ENCODE data around the gene HTR3E. TPM values are rescaled to one million over a fixed set of nuclear protein-coding genes. Genes with fewer than 3 reads are reported as not detected.

Gene HTR3E
- polyA plus RNA-seq, 1 donor from 2014 or later = not detected

DNA sequence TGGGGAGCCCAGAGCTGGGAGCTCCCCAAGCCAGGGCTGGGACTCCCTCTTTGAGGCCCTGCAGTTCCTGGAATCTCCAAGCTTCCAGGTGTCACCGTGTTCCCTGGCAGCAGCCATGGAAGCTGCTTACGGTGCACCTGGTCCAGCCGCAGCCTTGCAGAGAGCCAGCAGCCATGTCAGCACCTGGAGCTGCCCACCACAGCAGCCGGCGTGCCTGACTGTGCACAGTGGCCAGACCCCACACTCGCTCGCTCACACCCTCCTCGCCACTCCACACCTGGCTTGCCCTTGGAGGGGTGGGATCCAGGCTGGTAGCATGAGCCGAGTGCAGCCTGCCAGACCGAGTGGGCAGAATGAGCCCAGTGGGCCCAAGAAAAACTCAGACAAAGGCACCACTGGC is 14.8 kb upstream of the HTR3E start:
- no peaks in the 10 kb centered on the region for H3F3A ChIP-seq (ENCODE audit: insufficient read depth, low read length, poor library complexity, severe bottlenecking)
- H4K20me1 ChIP-seq (ENCODE audit: insufficient read depth) = no peaks in the 10 kb centered on the region
- no peak overlapping the region for H3K27ac ChIP-seq (ENCODE audit: low read length)
- no peaks in the 10 kb centered on the region for H3K9me2 ChIP-seq (ENCODE audit: insufficient read depth, low read length)
- no peak overlapping the region for H2AFZ ChIP-seq (ENCODE audit: low read depth, low read length)
- H3K9ac ChIP-seq (ENCODE audit: low read length) = no peak overlapping the region
- no peak for TF ChIP-seq SMC3 (conservative IDR thresholded peaks at IDR 0.05; ENCODE audit: poor library complexity)
- TF ChIP-seq, protein P1, sequence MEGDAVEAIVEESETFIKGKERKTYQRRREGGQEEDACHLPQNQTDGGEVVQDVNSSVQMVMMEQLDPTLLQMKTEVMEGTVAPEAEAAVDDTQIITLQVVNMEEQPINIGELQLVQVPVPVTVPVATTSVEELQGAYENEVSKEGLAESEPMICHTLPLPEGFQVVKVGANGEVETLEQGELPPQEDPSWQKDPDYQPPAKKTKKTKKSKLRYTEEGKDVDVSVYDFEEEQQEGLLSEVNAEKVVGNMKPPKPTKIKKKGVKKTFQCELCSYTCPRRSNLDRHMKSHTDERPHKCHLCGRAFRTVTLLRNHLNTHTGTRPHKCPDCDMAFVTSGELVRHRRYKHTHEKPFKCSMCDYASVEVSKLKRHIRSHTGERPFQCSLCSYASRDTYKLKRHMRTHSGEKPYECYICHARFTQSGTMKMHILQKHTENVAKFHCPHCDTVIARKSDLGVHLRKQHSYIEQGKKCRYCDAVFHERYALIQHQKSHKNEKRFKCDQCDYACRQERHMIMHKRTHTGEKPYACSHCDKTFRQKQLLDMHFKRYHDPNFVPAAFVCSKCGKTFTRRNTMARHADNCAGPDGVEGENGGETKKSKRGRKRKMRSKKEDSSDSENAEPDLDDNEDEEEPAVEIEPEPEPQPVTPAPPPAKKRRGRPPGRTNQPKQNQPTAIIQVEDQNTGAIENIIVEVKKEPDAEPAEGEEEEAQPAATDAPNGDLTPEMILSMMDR (IDR thresholded peaks at IDR 0.05; ENCODE audit: poor library complexity, severe bottlenecking) = no peak
- TF ChIP-seq, protein P2, sequence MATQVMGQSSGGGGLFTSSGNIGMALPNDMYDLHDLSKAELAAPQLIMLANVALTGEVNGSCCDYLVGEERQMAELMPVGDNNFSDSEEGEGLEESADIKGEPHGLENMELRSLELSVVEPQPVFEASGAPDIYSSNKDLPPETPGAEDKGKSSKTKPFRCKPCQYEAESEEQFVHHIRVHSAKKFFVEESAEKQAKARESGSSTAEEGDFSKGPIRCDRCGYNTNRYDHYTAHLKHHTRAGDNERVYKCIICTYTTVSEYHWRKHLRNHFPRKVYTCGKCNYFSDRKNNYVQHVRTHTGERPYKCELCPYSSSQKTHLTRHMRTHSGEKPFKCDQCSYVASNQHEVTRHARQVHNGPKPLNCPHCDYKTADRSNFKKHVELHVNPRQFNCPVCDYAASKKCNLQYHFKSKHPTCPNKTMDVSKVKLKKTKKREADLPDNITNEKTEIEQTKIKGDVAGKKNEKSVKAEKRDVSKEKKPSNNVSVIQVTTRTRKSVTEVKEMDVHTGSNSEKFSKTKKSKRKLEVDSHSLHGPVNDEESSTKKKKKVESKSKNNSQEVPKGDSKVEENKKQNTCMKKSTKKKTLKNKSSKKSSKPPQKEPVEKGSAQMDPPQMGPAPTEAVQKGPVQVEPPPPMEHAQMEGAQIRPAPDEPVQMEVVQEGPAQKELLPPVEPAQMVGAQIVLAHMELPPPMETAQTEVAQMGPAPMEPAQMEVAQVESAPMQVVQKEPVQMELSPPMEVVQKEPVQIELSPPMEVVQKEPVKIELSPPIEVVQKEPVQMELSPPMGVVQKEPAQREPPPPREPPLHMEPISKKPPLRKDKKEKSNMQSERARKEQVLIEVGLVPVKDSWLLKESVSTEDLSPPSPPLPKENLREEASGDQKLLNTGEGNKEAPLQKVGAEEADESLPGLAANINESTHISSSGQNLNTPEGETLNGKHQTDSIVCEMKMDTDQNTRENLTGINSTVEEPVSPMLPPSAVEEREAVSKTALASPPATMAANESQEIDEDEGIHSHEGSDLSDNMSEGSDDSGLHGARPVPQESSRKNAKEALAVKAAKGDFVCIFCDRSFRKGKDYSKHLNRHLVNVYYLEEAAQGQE (IDR thresholded peaks at IDR 0.05; ENCODE audit: borderline replicate concordance) = no peak
- no peak for TF ChIP-seq TAF1 (IDR thresholded peaks at IDR 0.05; ENCODE audit: low read depth)
- TF ChIP-seq POLR2AphosphoS5 (IDR thresholded peaks at IDR 0.05) = no peak
- TF ChIP-seq EZH2 (IDR thresholded peaks at IDR 0.05; ENCODE audit: borderline replicate concordance, insufficient read depth, low read length, poor library complexity, severe bottlenecking) = no peak
- no peak for TF ChIP-seq EP300 (conservative IDR thresholded peaks at IDR 0.05; ENCODE audit: poor library complexity, severe bottlenecking)
- TF ChIP-seq RAD21 (conservative IDR thresholded peaks at IDR 0.05) = no peak
- no peak for TF ChIP-seq MXI1 (conservative IDR thresholded peaks at IDR 0.05; ENCODE audit: poor library complexity, severe bottlenecking)
- H3K79me2 ChIP-seq (replicated peaks; ENCODE audit: insufficient read depth, low read length) = no peaks in the 10 kb centered on the region
- H3K4me3 ChIP-seq (ENCODE audit: low read length) = no peak overlapping the region
- H3K4me2 ChIP-seq (ENCODE audit: low read length) = no peak overlapping the region
- no peaks in the 10 kb centered on the region for H3K36me3 ChIP-seq (ENCODE audit: insufficient read depth, low read length)
- no peaks in the 10 kb centered on the region for H3K9me3 ChIP-seq (ENCODE audit: low read length)
- no peaks in the 10 kb centered on the region for H3K27me3 ChIP-seq (ENCODE audit: insufficient read depth, low read depth, low read length)

DNA sequence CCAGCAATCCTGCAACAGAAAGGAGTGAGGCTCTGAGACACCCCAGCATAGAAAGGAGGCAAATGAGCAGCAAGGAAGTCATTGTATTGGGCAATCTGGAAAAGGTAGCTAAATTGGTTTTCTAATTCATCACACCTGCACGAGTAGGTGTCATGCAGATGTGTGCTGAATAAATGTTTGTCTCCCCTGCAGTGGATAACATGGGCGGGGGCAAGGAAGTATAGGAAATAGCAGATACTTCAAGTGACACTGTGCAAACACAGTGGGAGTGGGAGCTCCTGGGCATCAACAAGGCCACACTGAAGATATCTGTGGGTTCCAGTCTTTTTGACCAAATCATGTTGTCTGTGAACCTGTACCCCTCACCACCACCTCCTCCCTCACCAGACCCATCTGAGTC is 14.4 kb upstream of the HTR3E start:
- no peak overlapping the region for H2AFZ ChIP-seq (ENCODE audit: low read depth, low read length)

More for the DNA sequence above, 14.4 kb upstream of the HTR3E start:
- TF ChIP-seq POLR2AphosphoS5 (IDR thresholded peaks at IDR 0.05) (no peak), RAD21 (conservative IDR thresholded peaks at IDR 0.05) (no peak), SMC3 (conservative IDR thresholded peaks at IDR 0.05; ENCODE audit: poor library complexity) (no peak), TAF1 (IDR thresholded peaks at IDR 0.05; ENCODE audit: low read depth) (no peak), EP300 (conservative IDR thresholded peaks at IDR 0.05; ENCODE audit: poor library complexity, severe bottlenecking) (no peak), MXI1 (conservative IDR thresholded peaks at IDR 0.05; ENCODE audit: poor library complexity, severe bottlenecking) (no peak)
- TF ChIP-seq, protein P2 (IDR thresholded peaks at IDR 0.05; ENCODE audit: borderline replicate concordance) = no peak
- TF ChIP-seq, protein P1 (IDR thresholded peaks at IDR 0.05; ENCODE audit: poor library complexity, severe bottlenecking) = no peak
- no peaks in the 10 kb centered on the region for H3K36me3 ChIP-seq (ENCODE audit: insufficient read depth, low read length)
- H3K9ac ChIP-seq (ENCODE audit: low read length) = no peak overlapping the region
- H3K9me2 ChIP-seq (ENCODE audit: insufficient read depth, low read length) = no peaks in the 10 kb centered on the region
- H3K4me2 ChIP-seq (ENCODE audit: low read length) = no peak overlapping the region
- no peaks in the 10 kb centered on the region for H3K9me3 ChIP-seq (ENCODE audit: low read length)
- H3F3A ChIP-seq (ENCODE audit: insufficient read depth, low read length, poor library complexity, severe bottlenecking) = no peaks in the 10 kb centered on the region
- no peaks in the 10 kb centered on the region for H4K20me1 ChIP-seq (ENCODE audit: insufficient read depth)
- no peak overlapping the region for H3K27ac ChIP-seq (ENCODE audit: low read length)
- H3K27me3 ChIP-seq (ENCODE audit: insufficient read depth, low read depth, low read length) = no peaks in the 10 kb centered on the region
- no peak overlapping the region for H3K4me3 ChIP-seq (ENCODE audit: low read length)
- no peaks in the 10 kb centered on the region for H3K79me2 ChIP-seq (replicated peaks; ENCODE audit: insufficient read depth, low read length)

Data from neural cell (in vitro differentiated cells).